HG03432 (cell line): ENCODE measurements around the gene MINDY3.
"Not testable (repeated sequence)": the region's sequence is repeated elsewhere in the genome, so short reads cannot be mapped to it uniquely, and the experiment has no call there.

ENCODE experiments used
- ATAC-seq: cut with Tn5 transposase; IDR thresholded peaks from one replicate; pipeline ENCODE4 v1.9.1; 2021; ENCODE audit warnings: mild to moderate bottlenecking, moderate library complexity; ENCODE audit not compliant: unreplicated experiment

MINDY3 gene

GRCh38 chr10:15781381-15781960 is 78.8 kb downstream of the MINDY3 start:
- ATAC-seq, result no peak

GRCh38 chr10:15780353-15781135 is 79.8 kb downstream of the MINDY3 start:
- ATAC-seq, result no peak

DNA sequence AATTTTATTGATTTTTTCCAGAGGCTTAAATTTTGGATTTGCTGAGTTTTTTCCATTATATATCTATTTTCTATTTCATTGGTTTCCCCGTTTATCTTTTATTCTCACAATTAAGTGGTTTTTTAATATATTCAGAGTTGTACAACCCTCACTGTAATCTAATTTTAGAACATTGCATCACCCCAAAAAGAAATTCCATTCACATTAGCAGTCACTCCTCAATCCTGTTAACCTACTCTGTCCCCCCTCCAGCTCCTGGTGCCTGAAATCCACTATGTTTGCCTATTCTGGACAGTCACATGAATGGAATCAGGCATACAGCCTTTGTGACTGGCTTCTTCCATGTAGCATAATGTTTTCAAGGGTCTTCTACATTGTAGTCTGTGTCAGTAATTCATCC is 84.8 kb downstream of the MINDY3 start:
- ATAC-seq, result no peak

DNA sequence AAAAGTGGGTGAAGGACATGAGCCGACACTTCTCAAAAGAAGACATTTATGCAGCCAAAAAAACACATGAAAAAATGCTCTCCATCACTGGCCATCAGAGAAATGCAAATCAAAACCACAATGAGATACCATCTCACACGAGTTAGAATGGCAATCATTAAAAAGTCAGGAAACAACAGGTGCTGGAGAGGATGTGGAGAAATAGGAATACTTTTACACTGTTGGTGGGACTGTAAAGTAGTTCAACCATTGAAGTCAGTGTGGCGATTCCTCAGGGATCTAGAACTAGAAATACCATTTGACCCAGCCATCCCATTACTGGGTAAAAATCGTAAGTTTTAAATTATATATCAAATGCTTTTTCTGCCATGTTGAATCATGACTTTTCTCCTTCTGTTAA is 85.8 kb downstream of the MINDY3 start:
- ATAC-seq, result not testable (repeated sequence)

GRCh38 chr10:15764892-15765454 is 95.3 kb downstream of the MINDY3 start:
- ATAC-seq, result no peak

GRCh38 chr10:15763006-15763405 is 97.3 kb downstream of the MINDY3 start:
- ATAC-seq, result no peak

GRCh38 chr10:15762239-15762638 is 98.1 kb downstream of the MINDY3 start:
- ATAC-seq, result not testable (repeated sequence)

DNA sequence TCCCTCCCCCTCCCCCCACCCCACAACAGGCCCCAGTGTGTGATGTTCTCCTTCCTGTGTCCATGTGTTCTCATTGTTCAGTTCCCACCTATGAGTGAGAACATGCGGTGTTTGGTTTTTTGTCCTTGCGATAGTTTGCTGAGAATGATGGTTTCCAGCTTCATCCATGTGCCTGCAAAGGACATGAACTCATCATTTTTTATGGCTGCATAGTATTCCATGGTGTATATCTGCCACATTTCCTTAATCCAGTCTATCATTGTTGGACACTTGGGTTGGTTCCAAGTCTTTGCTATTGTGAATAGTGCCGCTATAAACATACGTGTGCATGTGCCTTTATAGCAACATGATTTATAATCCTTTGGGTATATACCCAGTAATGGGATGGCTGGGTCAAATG is 99.1 kb downstream of the MINDY3 start:
- ATAC-seq, result not testable (repeated sequence)

- no peak for ATAC-seq
Observed at GRCh38 chr10:15760681-15761080, 99.6 kb downstream of the MINDY3 start.

DNA sequence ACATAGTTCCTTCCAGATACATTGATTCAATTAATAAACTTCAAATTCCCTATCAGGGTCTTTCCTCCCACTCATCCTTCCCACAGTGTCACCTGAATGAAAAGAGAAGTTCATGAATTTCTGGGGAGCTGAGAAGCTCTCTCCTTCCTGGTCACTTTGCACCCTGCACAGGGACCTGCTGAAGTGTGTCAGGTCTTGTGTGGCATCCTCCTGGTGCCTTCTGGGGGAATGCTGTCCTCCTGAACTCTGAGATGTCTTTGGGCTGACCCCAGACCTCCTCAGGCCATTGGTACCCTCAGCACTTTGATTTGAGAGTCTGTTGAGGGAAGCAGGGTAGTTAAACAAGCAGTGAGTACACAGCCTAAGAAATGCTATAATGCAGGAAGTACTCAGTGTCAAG is 101.0 kb downstream of the MINDY3 start:
- no peak for ATAC-seq

DNA sequence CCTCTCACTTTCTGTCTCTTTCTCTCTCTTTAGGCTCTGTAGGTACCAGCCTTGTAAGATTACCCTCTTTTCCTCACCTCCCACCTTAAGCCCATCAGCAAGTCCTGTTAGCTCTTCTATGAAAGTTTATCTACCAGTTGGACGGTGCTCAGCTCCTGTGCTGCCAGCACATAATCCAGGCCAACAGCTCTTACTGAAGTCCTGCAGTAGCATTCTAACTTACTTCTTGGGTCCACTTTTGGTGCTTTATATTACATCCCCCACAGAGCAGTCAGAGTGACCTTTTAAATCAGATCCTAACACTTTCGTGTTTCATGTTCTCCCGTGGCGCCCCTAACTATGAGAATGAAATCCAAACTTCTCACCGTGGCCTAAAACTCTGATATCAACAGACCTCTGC is 101.7 kb downstream of the MINDY3 start:
- ATAC-seq, result no peak

GRCh38 chr10:15754937-15755336 is 105.4 kb downstream of the MINDY3 start:
- ATAC-seq, result no peak

GRCh38 chr10:15751046-15751445 is 109.3 kb downstream of the MINDY3 start:
- no peak for ATAC-seq

DNA sequence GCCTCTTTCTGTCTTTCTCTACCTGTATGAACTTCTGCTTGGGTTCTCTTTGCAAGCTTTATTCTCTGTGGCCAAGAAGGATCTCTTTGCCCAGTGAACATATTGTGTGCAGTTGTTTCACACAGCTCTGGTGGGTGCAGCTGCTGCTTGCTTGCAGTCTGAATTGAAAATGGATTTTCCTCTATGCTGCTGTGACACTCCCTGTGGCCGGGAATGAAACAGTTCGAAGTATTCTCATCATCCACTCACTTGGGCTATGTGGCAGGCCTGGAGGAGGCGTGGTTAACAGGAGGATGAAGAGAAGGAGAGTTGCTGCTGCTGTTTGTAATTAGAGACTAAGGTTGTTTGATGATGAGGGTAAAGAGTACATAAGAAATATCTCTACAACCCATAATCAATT is 112.2 kb downstream of the MINDY3 start:
- ATAC-seq, result no peak

DNA sequence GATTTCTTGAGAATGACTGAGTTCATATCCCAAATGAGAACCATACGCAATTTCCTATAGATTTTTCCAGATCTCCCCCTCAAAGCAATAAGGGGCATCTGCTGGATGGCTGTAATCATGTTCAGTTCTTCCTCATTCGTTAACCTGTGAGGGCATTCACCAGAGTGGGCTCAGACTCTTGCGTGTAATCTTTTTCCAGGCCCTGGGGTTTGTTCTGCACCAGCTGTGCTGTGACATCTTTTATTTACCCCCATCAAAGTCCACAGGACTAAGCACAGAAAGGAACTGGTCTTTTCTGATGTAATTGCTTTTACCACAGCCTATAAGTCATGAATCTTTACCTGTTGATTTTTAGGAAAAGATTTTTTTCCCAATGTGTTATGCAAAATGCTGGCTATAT is 112.7 kb downstream of the MINDY3 start:
- no peak for ATAC-seq

- ATAC-seq, result no peak
Observed at GRCh38 chr10:15745751-15746150, 114.6 kb downstream of the MINDY3 start.

DNA sequence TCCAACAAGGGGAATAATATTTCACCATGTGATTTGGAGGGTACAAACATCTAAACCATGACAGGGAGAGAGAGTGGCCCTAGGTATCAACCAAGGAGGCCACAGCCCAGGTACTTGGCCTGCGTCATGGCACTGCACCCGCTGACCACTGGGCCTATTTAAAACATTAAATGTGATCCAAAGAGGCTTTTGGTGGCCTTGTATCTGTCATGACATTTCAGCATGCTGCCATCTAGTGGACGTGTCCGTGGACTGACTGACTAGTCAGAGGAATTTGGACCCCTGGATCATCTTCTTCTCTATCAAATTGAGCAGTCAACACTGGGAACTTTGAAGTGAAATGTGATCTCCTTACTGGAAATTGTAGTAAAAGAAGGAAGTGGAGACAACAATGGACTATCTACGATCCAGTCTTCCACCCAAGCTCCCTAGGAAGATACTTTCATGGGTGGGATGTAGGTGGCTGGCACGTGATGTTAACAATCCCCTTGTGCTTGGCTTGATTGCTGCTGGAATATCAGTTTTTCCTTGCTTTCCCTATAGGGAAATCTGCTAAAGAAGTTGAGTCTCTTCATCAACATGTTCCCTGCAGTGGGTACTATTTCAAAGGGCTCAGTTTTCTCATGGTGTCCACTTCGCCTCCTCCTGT is 116.0 kb downstream of the MINDY3 start:
- ATAC-seq, result no peak

DNA sequence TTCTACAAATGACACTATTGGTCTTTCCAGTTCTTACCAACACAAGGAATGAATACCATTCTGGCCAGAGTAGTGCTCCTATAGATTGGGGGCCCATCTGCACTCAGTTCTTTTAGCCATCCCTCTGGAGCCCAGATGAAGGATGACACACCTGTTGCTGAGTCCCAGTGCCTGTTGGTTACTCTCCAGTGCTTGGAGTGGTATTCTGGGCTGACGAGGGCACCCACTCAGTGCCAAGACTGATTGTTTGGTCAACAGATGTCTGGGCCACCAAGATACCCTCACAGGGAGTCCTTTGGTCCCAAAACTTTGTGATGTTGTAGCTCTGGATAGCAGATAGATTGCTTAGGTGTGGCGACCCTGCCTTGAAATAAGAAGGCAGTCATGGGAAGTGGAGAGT is 116.9 kb downstream of the MINDY3 start:
- no peak for ATAC-seq

DNA sequence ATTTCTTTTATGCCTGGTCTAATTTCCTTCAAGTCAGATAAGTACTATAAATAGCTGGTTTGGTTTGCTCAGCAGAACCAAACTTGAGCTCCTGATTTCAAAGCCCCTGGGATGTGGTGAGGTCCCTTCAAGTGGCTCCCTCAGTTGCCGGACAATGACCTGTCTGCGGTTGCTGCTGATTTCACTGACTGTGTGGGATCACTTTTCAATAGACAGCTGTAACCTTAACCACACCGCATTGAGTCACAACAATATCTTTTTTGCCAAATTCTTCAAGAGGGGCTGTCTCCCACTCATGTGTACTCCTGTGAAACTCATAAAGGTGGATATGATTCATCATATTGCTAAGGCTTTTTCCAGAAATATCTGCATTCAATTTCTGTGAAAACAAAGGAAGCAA is 117.5 kb downstream of the MINDY3 start:
- ATAC-seq, result no peak

DNA sequence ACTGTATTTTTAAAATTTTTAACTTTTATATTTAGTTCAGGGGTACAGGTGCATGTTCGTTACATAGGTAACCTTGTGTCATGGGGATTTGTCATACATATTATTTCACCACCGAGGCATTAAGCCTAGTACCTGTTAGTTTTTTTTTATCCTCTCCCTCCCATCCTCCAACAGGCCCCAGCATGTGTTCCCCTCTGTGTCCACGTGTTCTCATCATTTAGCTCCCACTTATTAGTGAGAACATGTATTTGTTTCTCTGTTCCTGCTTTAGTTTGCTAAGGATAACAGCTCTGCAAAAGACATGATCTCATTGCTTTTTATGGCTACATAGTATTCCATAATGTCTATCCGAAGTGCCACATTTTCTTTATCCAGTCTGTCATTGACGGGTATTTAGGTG is 118.2 kb downstream of the MINDY3 start:
- no peak for ATAC-seq

- no peak for ATAC-seq
Observed at GRCh38 chr10:15741581-15741980, 118.7 kb downstream of the MINDY3 start.

DNA sequence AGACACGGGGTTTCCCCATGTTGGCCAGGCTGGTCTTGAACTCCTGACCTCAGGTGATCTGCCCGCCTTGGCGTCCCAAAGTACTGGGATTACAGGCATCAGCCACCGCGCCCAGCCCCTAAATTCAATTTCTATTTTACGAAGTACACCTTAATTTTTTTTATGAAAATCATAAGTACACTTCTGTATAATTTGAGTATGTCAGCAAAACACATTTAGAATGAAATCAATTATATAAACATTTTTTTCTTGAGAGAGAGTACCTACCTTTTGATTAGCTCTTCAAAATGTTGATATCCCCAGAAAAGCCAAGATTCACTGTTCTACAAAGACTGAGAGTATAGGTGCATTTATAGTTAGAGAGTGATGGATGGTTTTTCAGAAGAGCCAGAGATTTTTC is 120.0 kb downstream of the MINDY3 start:
- no peak for ATAC-seq
